ENCODE results near the gene ZNF692.

DNA sequence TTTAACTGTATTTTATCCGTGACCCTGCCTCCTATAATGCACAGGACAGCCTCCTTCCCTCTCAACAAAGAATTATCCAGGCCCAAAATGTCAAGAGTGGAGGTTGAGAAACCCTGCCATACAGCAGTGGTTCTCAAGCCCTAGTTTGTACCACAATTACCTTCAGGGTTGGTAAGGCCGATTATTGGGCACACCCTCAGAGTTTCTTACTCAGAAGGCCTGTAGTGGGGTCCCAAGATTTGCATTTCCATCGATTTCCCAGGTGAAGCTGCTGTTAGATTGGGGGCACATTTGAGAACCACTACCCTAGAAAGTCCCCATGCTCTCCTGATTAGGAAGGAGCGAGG lies 46.8 kb upstream of the ZNF692 start:
- TF ChIP-seq, protein P1, sequence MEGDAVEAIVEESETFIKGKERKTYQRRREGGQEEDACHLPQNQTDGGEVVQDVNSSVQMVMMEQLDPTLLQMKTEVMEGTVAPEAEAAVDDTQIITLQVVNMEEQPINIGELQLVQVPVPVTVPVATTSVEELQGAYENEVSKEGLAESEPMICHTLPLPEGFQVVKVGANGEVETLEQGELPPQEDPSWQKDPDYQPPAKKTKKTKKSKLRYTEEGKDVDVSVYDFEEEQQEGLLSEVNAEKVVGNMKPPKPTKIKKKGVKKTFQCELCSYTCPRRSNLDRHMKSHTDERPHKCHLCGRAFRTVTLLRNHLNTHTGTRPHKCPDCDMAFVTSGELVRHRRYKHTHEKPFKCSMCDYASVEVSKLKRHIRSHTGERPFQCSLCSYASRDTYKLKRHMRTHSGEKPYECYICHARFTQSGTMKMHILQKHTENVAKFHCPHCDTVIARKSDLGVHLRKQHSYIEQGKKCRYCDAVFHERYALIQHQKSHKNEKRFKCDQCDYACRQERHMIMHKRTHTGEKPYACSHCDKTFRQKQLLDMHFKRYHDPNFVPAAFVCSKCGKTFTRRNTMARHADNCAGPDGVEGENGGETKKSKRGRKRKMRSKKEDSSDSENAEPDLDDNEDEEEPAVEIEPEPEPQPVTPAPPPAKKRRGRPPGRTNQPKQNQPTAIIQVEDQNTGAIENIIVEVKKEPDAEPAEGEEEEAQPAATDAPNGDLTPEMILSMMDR (IDR thresholded peaks at IDR 0.05 in 4 of 5, conservative IDR thresholded peaks at IDR 0.05 in 1 of 5) = no peak
- no peak for TF ChIP-seq POLR2A (IDR thresholded peaks at IDR 0.05)

Measured in gastrocnemius medialis (tissue), 4 donors.